DND-41 (cell line): Measurements from ENCODE around the gene MAN2B1.

ENCODE experiments used
- ATAC-seq: fragments of 200-7000 bp; cut with Tn5 transposase; 3 replicates; pipeline ENCODE4 v1.9.1; 2021; ENCODE audit warnings: low read depth; ENCODE audit not compliant: insufficient read depth
- DNase-seq: peaks from one replicate; pipeline ENCODE4 v3.0.0-alpha.2; 2020
- H2AFZ ChIP-seq: 2 replicates; pipeline ENCODE4 v1.6.0; 2012; ENCODE audit warnings: low read depth, low read length
- H3K27ac ChIP-seq: 2 replicates; pipeline ENCODE4 v1.5.1; 2012; ENCODE audit warnings: low read length, inconsistent platforms
- H3K27me3 ChIP-seq: fragments of 200-600 bp; sonication (generic); 2 replicates; pipeline ENCODE4 v1.6.0; 2012; ENCODE audit warnings: low read length, mild to moderate bottlenecking, inconsistent platforms; ENCODE audit not compliant: insufficient read depth, poor library complexity
- H3K36me3 ChIP-seq: 2 replicates; pipeline ENCODE4 v1.5.1; 2012; ENCODE audit warnings: low read length, inconsistent platforms; ENCODE audit not compliant: insufficient read depth
- H3K4me1 ChIP-seq: 2 replicates; pipeline ENCODE4 v1.5.1; 2012; ENCODE audit warnings: mild to moderate bottlenecking, low read length; ENCODE audit not compliant: insufficient read depth
- H3K4me2 ChIP-seq: 2 replicates; pipeline ENCODE4 v1.6.0; 2012; ENCODE audit warnings: mild to moderate bottlenecking, moderate library complexity, low read length, inconsistent platforms; ENCODE audit not compliant: insufficient read depth
- H3K4me3 ChIP-seq, 2 experiments: fragments of 200-600 bp in 1 of 2; shearing (Covaris generic) in 1 of 2; 2 replicates each; pipeline ENCODE4 v1.5.1; 2012 to 2016; ENCODE audit warnings: inconsistent platforms in 2 of 2, low read length in 2 of 2, mild to moderate bottlenecking in 2 of 2, low read depth in 1 of 2, moderate library complexity in 1 of 2
- H3K79me2 ChIP-seq: 2 replicates; pipeline ENCODE4 v1.6.0; 2012; ENCODE audit warnings: low read length, inconsistent platforms; ENCODE audit not compliant: insufficient read depth
- H3K9ac ChIP-seq: 2 replicates; pipeline ENCODE4 v1.6.0; 2012; ENCODE audit warnings: low read depth, mild to moderate bottlenecking, inconsistent platforms, low read length, moderate library complexity
- H3K9me3 ChIP-seq: 2 replicates; pipeline ENCODE4 v1.5.1; 2012; ENCODE audit warnings: low read length, moderate library complexity, mild to moderate bottlenecking, inconsistent platforms; ENCODE audit not compliant: insufficient read depth, severe bottlenecking
- H4K20me1 ChIP-seq: 2 replicates; pipeline ENCODE4 v1.6.0; 2012; ENCODE audit warnings: low read length; ENCODE audit not compliant: insufficient read depth
- CTCF ChIP-seq: IDR thresholded peaks from 2 replicates; pipeline ENCODE4 v1.5.1; 2012; ENCODE audit warnings: borderline replicate concordance, low read length, moderate library complexity, mild to moderate bottlenecking; ENCODE audit not compliant: poor library complexity, severe bottlenecking; ENCODE audit errors: extremely low read depth
- EZH2 ChIP-seq: IDR thresholded peaks from 3 replicates; pipeline ENCODE4 v1.6.1; 2012; ENCODE audit warnings: borderline replicate concordance, low read depth, mild to moderate bottlenecking, moderate library complexity, low read length, inconsistent platforms; ENCODE audit not compliant: severe bottlenecking

MAN2B1 gene

GRCh38 chr19:12642506-12642905, 24.0 kb downstream of the MAN2B1 start:
- Histone ChIP-seq H3K36me3 (no peaks in the 10 kb centered on the region), H3K9ac (no peak overlapping the region), H3K79me2 (no peaks in the 10 kb centered on the region), H3K4me2 (no peak overlapping the region), H3K4me1 (peaks cover 12% of the 10 kb centered on the region), H3K9me3 (no peaks in the 10 kb centered on the region), H3K4me3 (no peak overlapping the region), H3K27me3 (no peaks in the 10 kb centered on the region), H4K20me1 (no peaks in the 10 kb centered on the region), H2AFZ (no peak overlapping the region), H3K27ac (no peak overlapping the region)
- DNase-seq (no peak), ATAC-seq (no peak)
- TF ChIP-seq EZH2 (no peak), CTCF (no peak)

- H3K27ac ChIP-seq = no peak overlapping the region
- DNase-seq (no peak), ATAC-seq (no peak)
- no peaks in the 10 kb centered on the region for H3K27me3 ChIP-seq
- no peaks in the 10 kb centered on the region for H3K79me2 ChIP-seq
- H4K20me1 ChIP-seq = no peaks in the 10 kb centered on the region
- TF ChIP-seq CTCF (no peak), EZH2 (no peak)
- H3K4me3 ChIP-seq = no peak overlapping the region
- H2AFZ ChIP-seq = no peak overlapping the region
- no peak overlapping the region for H3K4me2 ChIP-seq
- no peak overlapping the region for H3K9ac ChIP-seq
- no peaks in the 10 kb centered on the region for H3K9me3 ChIP-seq
- H3K4me1 ChIP-seq = peaks cover 12% of the 10 kb centered on the region
- H3K36me3 ChIP-seq = no peaks in the 10 kb centered on the region
Measured at GRCh38 chr19:12641456-12641855, 25.1 kb downstream of the MAN2B1 start.

GRCh38 chr19:12639901-12640613, 26.5 kb downstream of the MAN2B1 start:
- TF ChIP-seq CTCF (peak; percentile 97), EZH2 (no peak)
- Histone ChIP-seq H3K79me2 (no peaks in the 10 kb centered on the region), H2AFZ (peak overlapping the region; percentile 94), H3K4me2 (peak overlapping the region; percentile 58), H3K9ac (peak overlapping the region; percentile 48), H3K27ac (peak overlapping the region; percentile 48), H3K4me1 (peaks cover 12% of the 10 kb centered on the region), H3K36me3 (no peaks in the 10 kb centered on the region), H3K4me3 (peak overlapping the region in 1 of 2 experiments; percentile 46; a peak in 2 of 4 replicates), H3K9me3 (no peaks in the 10 kb centered on the region), H3K27me3 (no peaks in the 10 kb centered on the region), H4K20me1 (no peaks in the 10 kb centered on the region)
- peak; percentile 88 for DNase-seq
- peak; percentile 96 for ATAC-seq
